Body of pancreas (tissue), 4 donors: ENCODE data around the gene GNLY. TPM values are rescaled to one million over a fixed set of nuclear protein-coding genes. Genes with fewer than 3 reads are reported as not detected.

Experiments used
- ATAC-seq: fragments of 150-250 bp; one replicate; pipeline ENCODE4 v1.9.1; 2016
- DNase-seq, 4 donors: peaks; one replicate each; pipeline ENCODE4 v3.0.0-alpha.2; 2019
- H3K27ac ChIP-seq, 4 donors: fragments of 200-600 bp; sonication (generic); 1 replicate in 3 of 4; 2 replicates in 1 of 4; pipeline versions ENCODE4 v1.5.1 to v1.6.1; 2016 to 2019; ENCODE audit warnings: mild to moderate bottlenecking in 1 of 4, mixed read lengths in 1 of 4, moderate library complexity in 1 of 4
- H3K27me3 ChIP-seq, 2 donors: fragments of 200-600 bp; sonication (generic); one replicate each; pipeline ENCODE4 v1.6.0; 2016; ENCODE audit warnings: mild to moderate bottlenecking in 1 of 2
- H3K36me3 ChIP-seq, 2 donors: fragments of 200-600 bp; sonication (generic); replicated peaks in 1 of 2; 2 replicates each; pipeline ENCODE4 v1.5.1; 2016; ENCODE audit warnings: low read depth in 2 of 2; ENCODE audit not compliant: insufficient read depth in 1 of 2
- H3K4me1 ChIP-seq: fragments of 200-600 bp; sonication (generic); one replicate; pipeline ENCODE4 v1.6.0; 2016
- H3K4me3 ChIP-seq, 2 donors: fragments of 200-600 bp; sonication (generic); 1 replicate in 1 of 2; 2 replicates in 1 of 2; pipeline ENCODE4 v1.5.1; 2016 to 2019
- H3K9me3 ChIP-seq, 3 donors: fragments of 200-600 bp; sonication (generic); 1 replicate in 2 of 3; 2 replicates in 1 of 3; pipeline ENCODE4 v1.5.1; 2016
- CTCF ChIP-seq, 7 experiments: fragments of 450-650 bp in 4 of 7; fragments of 200-600 bp in 3 of 7; sonication (generic) in 3 of 7; IDR thresholded peaks; one replicate each; pipeline ENCODE4 v1.5.1; 2016 to 2019; ENCODE audit warnings: antibody characterized with exemption in 7 of 7
- POLR2A ChIP-seq, 3 donors: fragments of 450-650 bp; IDR thresholded peaks; one replicate each; pipeline ENCODE4 v1.6.1; 2016; ENCODE audit warnings: antibody characterized with exemption in 3 of 3, mild to moderate bottlenecking in 2 of 3
- WGBS, 2 donors: methylation state at CpG; one replicate each; pipeline ENCODE4 v1.1.5; 2017; 5-methylcytosine and 5-hydroxymethylcytosine counted together
- intact Hi-C: fragments of 100-400 bp; cut with DNase I; formaldehyde crosslinking; loops from one replicate; pipeline ENCODE4 v1.15.1; 2023
- total RNA-seq, 2 donors: library from RNA; depleted of rRNA; stranded (reverse); fragments of >200 nt; gene quantifications; one replicate each; pipeline ENCODE4 v1.1.0, GENCODE V29; 2016

The GNLY gene
- total RNA-seq, 2 donors from 2014 or later: 5.6 TPM; not detected in 1

DNA sequence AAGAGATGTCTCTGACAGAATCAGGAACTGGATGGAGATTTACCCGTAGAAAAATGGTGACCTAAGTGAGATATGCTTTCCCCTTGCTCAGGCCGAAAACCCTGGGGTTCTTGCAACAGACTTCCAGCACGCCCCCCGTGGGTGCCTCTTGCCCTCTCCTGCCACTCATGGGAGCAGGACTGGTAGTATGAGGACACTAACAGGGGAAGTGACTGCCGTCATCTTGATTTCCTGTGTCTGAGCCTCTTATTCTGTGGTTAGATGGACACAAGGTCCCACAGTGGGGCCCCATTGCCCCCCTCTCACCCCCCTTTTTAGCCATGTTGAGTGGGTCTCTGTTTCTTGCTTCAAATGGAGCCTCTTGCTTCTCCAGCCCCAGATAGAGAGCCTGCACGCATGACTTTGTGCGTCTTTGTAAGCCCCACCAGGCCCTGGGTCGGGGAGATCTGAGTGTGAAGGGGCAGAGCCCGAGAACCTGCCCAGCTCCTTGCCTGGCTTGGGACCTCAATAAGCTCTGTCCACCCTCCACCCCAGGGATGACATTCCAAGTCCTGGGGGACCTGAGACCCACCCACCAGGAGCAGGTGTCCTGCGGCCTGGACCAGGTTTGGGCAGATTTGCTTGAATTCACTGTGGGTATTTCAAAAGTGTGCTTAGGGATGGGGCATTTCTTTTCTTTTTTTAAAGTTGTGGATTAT lies 12.6 kb downstream of the GNLY start:
- DNase-seq: peak in 1 of 4 donors; percentile 82
- Histone ChIP-seq H3K9me3 (no peaks in the 10 kb centered on the region), H3K4me3 (no peak overlapping the region), H3K27ac (peak overlapping the region in 1 of 4 donors; percentile 74), H3K27me3 (no peaks in the 10 kb centered on the region), H3K36me3 (no peaks in the 10 kb centered on the region), H3K4me1 (peaks cover 23% of the 10 kb centered on the region)
- intact Hi-C loops: no loop called here
- ATAC-seq: peak; percentile 2
- TF ChIP-seq CTCF (IDR thresholded peaks at IDR 0.05) (no peak), POLR2A (IDR thresholded peaks at IDR 0.05) (no peak)
- WGBS, 2 donors: 71 to 76% methylated on average over 10 of the region's 10 CpGs

DNA sequence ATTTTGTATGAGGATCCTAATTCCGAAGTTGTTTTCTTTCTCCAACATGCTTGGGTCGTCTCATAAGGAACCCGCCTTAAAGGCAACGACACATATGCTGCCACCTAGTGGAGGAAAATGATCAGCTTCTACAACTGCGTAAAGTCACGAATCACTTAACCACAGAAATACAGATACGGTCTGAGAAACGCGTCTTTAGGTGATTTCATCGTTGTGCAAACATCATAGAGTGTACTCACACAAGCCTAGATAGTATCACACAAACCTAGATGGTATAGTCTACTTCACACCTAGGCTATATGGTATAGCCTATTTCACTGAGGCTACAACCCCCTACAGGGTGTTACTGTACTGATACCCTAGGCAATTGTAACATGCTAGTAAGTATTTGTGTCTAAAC lies 13.1 kb downstream of the GNLY start:
- WGBS, 2 donors: 0 to 1% methylated on average over 10 of the region's 10 CpGs
- intact Hi-C loops: no loop called here

DNA sequence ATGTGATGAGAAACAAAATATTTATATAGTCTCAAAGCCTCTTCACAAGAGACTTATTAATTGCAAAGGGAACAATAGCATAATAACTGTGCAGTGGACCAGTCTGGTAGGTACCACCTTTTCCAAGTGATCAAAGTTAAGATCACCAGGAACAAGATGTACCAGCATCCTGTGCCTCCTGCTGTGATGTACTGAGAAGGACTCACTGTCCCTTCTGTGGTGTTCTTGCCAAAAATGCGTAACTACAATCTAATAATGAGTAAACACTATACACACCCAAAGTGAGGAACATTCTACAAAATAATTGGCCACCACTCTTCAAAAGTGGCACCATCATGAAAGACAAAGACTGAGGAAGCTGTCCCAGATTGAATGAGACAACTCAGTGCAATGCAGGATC lies 14.5 kb downstream of the GNLY start:
- 21 to 36% methylated on average over 1 of the region's 1 CpG for WGBS, 2 donors
- no peak for DNase-seq
- no peaks in the 10 kb centered on the region for H3K36me3 ChIP-seq
- intact Hi-C loops: no loop called here
- no peaks in the 10 kb centered on the region for H3K27me3 ChIP-seq
- H3K9me3 ChIP-seq: no peaks in the 10 kb centered on the region
- no peak overlapping the region for H3K4me3 ChIP-seq
- peak overlapping the region in 3 of 4 donors; percentile 17 to 69 (median 47) for H3K27ac ChIP-seq
- peak; percentile 14 for ATAC-seq
- TF ChIP-seq CTCF (IDR thresholded peaks at IDR 0.05) (no peak), POLR2A (IDR thresholded peaks at IDR 0.05) (no peak)
- peaks cover 32% of the 10 kb centered on the region for H3K4me1 ChIP-seq

More for the DNA sequence above, 13.1 kb downstream of the GNLY start:
- peak; percentile 63 to 88 (median 74) for DNase-seq
- ATAC-seq: peak; percentile 71
- Histone ChIP-seq H3K36me3 (no peaks in the 10 kb centered on the region), H3K4me3 (no peak overlapping the region), H3K27me3 (no peaks in the 10 kb centered on the region), H3K4me1 (peaks cover 23% of the 10 kb centered on the region), H3K27ac (peak overlapping the region in 1 of 4 donors; percentile 69), H3K9me3 (no peaks in the 10 kb centered on the region)
- TF ChIP-seq POLR2A (IDR thresholded peaks at IDR 0.05): no peak
- peak; percentile 74 to 89 (median 87) for TF ChIP-seq CTCF (IDR thresholded peaks at IDR 0.05)

- H3K36me3 ChIP-seq: no peaks in the 10 kb centered on the region
- intact Hi-C loops: no loop called here
- H3K27me3 ChIP-seq: no peaks in the 10 kb centered on the region
- DNase-seq (no peak), ATAC-seq (no peak)
- no peak for TF ChIP-seq CTCF (IDR thresholded peaks at IDR 0.05)
- TF ChIP-seq POLR2A (IDR thresholded peaks at IDR 0.05): peak in 1 of 3 donors; percentile 19
- H3K4me3 ChIP-seq: no peak overlapping the region
- peaks cover 32% of the 10 kb centered on the region for H3K4me1 ChIP-seq
- H3K9me3 ChIP-seq: no peaks in the 10 kb centered on the region
- WGBS, 2 donors: 35 to 62% methylated on average over 4 of the region's 4 CpGs
- peak overlapping the region; percentile 26 to 69 (median 56) for H3K27ac ChIP-seq
Measured at GRCh38 chr2:85709401-85709811, 15.2 kb downstream of the GNLY start.
